Coronary artery (tissue), 2 donors: ENCODE results near the gene ST6GALNAC4.

ENCODE experiments used
- DNase-seq: peaks from one replicate; pipeline ENCODE4 v3.0.0-alpha.2; 2017; ENCODE audit warnings: low spot score
- H3K27ac ChIP-seq, 2 donors: fragments of 200-600 bp; sonication (generic); one replicate each; pipeline ENCODE4 v1.5.1; 2016 to 2019
- H3K4me3 ChIP-seq: fragments of 200-600 bp; sonication (generic); 2 replicates; pipeline ENCODE4 v1.5.1; 2016; ENCODE audit warnings: mild to moderate bottlenecking, moderate library complexity
- TF ChIP-seq, protein P1 (sequence below): fragments of 200-600 bp; sonication (generic); IDR thresholded peaks from one replicate; pipeline ENCODE4 v1.5.1; 2019; ENCODE audit warnings: antibody characterized with exemption

The ST6GALNAC4 gene

DNA sequence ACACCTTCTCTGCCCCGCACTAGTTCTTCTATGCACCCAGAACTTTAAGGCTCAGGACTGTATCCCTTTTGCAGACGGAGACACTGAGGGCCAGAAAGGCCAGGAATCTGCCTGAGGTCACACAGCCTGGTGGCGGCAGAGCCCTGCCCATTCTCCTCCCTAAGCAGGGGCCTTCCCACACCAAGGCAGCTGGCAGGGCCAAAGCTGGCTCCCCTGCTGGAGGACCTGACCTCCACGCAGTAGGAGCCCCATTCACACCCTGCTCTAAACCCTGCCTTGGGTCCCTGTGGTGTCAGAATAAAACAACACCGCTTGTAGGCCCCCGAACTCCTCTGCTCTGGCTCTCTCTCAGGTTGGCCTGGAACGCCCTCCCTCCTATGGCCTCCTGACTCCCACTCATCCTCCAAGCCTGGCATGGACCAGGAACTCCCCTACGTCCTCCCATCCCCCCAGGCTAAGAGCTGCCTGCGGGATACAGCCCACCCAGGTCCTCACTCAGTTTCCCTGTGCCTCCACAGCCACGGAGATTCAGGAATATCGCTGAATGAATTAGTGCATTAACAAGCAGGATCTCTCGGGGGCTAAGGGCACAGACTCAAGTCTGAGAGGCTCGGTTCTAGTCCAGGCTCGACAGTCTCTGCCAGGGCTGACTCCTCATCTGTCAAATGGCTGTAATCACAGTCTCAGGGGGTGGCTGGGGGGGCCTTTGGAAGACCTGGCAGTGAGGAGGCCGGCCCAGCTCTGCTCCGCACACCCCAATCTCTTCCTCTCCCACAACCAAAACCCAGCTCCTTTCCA is 20.2 kb downstream of the ST6GALNAC4 start:
- peak; percentile 77 for DNase-seq
- TF ChIP-seq, protein P1, sequence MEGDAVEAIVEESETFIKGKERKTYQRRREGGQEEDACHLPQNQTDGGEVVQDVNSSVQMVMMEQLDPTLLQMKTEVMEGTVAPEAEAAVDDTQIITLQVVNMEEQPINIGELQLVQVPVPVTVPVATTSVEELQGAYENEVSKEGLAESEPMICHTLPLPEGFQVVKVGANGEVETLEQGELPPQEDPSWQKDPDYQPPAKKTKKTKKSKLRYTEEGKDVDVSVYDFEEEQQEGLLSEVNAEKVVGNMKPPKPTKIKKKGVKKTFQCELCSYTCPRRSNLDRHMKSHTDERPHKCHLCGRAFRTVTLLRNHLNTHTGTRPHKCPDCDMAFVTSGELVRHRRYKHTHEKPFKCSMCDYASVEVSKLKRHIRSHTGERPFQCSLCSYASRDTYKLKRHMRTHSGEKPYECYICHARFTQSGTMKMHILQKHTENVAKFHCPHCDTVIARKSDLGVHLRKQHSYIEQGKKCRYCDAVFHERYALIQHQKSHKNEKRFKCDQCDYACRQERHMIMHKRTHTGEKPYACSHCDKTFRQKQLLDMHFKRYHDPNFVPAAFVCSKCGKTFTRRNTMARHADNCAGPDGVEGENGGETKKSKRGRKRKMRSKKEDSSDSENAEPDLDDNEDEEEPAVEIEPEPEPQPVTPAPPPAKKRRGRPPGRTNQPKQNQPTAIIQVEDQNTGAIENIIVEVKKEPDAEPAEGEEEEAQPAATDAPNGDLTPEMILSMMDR: no peak
- peak overlapping the region; percentile 93 to 99 for H3K27ac ChIP-seq
- peak overlapping the region; percentile 96 for H3K4me3 ChIP-seq

DNA sequence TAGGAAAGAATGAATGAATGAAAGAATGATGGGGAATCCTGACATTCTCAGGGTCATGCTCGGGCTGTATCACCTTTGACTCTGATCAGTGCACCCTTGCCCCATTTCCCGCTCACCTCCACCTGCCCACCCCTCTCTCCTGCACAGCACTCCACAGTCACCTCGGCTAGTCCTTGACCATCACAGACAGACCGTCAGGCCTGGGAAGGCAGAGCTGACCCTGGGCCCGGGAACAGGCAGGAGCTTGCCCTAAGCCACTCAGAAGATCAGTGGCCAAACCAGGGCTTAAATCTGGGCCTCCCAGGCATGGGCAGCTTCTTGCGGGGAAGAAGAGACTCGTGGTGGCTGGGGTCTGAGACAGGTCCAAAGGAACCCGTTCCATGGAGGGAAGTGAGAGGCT is 21.0 kb downstream of the ST6GALNAC4 start:
- no peak overlapping the region for H3K4me3 ChIP-seq
- peak overlapping the region in 1 of 2 donors; percentile 7 for H3K27ac ChIP-seq
- TF ChIP-seq, protein P1: no peak
- no peak for DNase-seq

DNA sequence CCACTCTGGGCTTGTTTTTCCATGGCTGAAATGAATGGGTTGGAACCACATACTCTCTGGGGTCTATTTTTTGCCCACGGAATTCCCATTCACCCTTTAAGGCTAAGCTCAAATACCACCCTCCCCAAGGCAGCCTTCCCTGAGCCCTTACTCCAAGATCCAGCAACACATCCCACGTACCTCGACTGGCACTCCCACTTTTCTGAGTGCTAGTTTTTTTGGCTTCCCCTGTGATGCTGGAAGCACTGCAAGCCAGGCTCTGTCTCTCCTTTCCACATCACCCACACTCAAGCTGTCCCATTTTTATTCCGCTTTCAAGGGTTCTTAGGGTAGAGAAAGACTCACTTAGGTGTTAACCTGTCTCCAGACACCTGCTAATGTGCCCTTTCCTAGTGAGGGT is 23.4 kb downstream of the ST6GALNAC4 start:
- no peak for DNase-seq
- TF ChIP-seq, protein P1: no peak
- no peak overlapping the region for H3K27ac ChIP-seq
- no peak overlapping the region for H3K4me3 ChIP-seq

DNA sequence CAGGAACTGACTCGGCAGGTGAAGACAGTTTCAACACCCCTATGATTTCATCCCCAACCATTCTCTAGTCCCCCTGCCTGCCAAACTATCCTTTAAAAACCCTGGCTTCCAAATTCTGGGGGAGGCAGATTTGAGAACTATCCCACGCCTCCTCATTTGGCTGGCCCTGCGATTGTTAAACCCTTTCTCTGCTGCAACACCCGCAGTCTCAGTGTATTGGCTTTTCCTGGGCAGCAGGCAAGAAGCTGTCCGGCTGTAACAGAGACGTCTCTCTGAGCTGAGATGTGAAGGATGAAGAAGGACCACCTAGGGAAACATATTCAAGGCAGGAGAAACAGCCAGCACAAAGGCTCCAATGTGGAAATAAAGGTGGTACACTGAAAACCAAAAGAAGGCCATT is 24.0 kb downstream of the ST6GALNAC4 start:
- TF ChIP-seq, protein P1: no peak
- H3K4me3 ChIP-seq: no peak overlapping the region
- no peak for DNase-seq
- no peak overlapping the region for H3K27ac ChIP-seq

DNA sequence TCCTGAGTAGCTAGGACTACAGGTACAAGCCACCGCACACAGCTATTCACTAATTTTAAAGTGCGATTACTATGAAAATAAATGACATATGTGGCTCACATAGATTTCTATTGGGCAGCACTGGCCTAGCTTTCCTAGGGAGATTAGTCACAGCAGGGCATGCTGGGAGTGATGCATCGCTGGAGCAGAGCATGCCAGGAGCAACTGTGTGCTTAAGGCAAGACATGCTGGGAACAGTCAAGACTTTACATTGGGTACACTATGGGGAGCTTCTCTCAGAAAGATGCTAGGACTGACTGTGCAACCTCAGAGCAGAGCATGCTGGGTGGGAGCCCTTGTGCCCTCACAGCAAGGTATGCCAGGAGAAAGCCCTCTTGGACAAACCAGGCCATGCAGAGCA is 26.8 kb downstream of the ST6GALNAC4 start:
- TF ChIP-seq, protein P1: no peak
- no peak overlapping the region for H3K27ac ChIP-seq
- DNase-seq: no peak

DNA sequence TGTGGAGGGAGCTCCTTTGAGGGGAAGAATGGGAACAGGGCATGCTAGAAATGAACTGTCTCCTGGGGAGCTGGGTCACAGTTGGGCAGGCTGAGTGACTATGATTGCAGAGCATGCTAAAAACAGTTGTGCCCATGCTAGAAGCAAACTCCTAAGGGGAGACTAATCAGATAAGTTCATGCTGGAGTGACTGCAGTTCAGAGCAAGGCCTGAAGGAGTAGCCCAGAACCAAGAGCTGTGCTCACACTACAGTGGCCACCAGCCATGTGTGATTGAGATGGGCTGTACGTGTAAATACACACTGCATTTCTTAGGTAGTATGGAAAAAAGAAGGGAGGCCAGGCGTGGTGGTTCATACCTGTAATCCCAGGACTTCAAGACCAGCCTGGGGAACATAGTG is 29.0 kb downstream of the ST6GALNAC4 start:
- TF ChIP-seq, protein P1: no peak
- no peak overlapping the region for H3K27ac ChIP-seq
- H3K4me3 ChIP-seq: no peak overlapping the region
- DNase-seq: no peak

More for the DNA sequence above, 26.8 kb downstream of the ST6GALNAC4 start:
- no peak overlapping the region for H3K4me3 ChIP-seq

DNA sequence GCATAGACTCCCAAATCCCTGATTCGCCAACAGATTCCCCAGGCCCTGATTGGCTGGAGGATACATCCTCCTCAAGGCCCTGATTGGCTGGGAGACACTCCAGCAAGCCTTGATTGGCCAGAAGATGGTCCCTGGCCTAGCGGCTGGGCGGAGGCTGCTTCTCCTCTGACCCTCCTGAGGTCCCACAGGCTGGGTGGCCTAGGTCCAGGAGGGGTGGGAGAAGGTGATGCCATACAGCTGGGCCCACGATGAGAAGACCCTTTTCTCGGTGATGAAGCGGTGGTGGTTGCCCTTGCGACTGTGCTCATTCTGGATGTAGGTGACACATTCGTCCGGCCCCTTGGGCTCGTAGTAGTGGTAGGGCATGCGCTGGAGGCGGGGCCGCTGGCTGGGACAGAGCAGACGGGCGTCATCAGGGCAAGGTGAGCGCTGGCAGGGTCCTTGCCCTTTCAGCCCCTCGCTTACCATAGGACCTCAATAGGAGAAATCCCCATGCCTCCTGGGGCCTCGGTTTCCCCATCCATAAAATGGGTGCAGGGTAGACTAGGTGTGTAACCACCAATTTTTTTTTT is 30.4 kb downstream of the ST6GALNAC4 start:
- TF ChIP-seq, protein P1: no peak
- Histone ChIP-seq H3K27ac (peak overlapping the region in 1 of 2 donors; percentile 60), H3K4me3 (no peak overlapping the region)
- DNase-seq: peak; percentile 72
